ENCODE measurements around the gene MAPK4. TPM values are rescaled to one million over a fixed set of nuclear protein-coding genes. Genes with fewer than 3 reads are reported as not detected.

MAPK4 gene
- total RNA-seq, 1 donor from 2014 or later, result 23.6 TPM

Other genes with a start within 250 kb of the MAPK4 start
- gene SKA1, start 185.0 kb upstream of the MAPK4 start, total RNA-seq, result 2.0 TPM